A673 (cell line): ENCODE measurements around the gene PDAP1. TPM values are rescaled to one million over a fixed set of nuclear protein-coding genes. Genes with fewer than 3 reads are reported as not detected.
A peak's percentile ranks its signal among the peaks of the same experiment; 100 is the strongest.
"Not testable (repeated sequence)": the region's sequence is repeated elsewhere in the genome, so short reads cannot be mapped to it uniquely, and the experiment has no call there.

Experiments
- BruUV-seq: library from RNA; stranded (reverse); fragments of 400-500 nt; replicated peaks from 2 replicates; lab custom pipeline; 2021; lab: Mats Ljungman, UMichigan
- CTCF ChIA-PET: fragments of 300-600 bp; sonication (Branson Sonifier 250); formaldehyde crosslinking; loops from one replicate; lab custom pipeline; 2022; ENCODE audit warnings: antibody characterized with exemption; lab: Charles Lee
- POLR2A ChIA-PET: fragments of 300-600 bp; sonication (Branson Sonifier 250); formaldehyde crosslinking; loops from one replicate; lab custom pipeline; 2022; ENCODE audit warnings: antibody characterized with exemption; ENCODE audit not compliant: low non-redundant PET; lab: Charles Lee
- DNase-seq: peaks from one replicate; pipeline ENCODE4 v3.0.0-alpha.2; 2015; ENCODE audit warnings: low spot score
- H3K27ac ChIP-seq: fragments of 200-600 bp; sonication (generic); 2 replicates; pipeline ENCODE4 v1.5.1; 2016; ENCODE audit warnings: mixed run types, low read depth, mild to moderate bottlenecking, mixed read lengths, antibody characterized with exemption, low read length; ENCODE audit not compliant: poor library complexity, severe bottlenecking
- H3K27me3 ChIP-seq: fragments of 200-600 bp; sonication (generic); replicated peaks from 2 replicates; pipeline ENCODE4 v1.6.1; 2017; ENCODE audit warnings: mixed run types, low read depth, mild to moderate bottlenecking, mixed read lengths, antibody characterized with exemption, low read length; ENCODE audit not compliant: insufficient read depth, poor library complexity
- H3K36me3 ChIP-seq: fragments of 200-600 bp; sonication (generic); 2 replicates; pipeline ENCODE4 v1.6.1; 2016; ENCODE audit warnings: mixed run types, mild to moderate bottlenecking, mixed read lengths, antibody characterized with exemption, low read length; ENCODE audit not compliant: insufficient read depth, poor library complexity, severe bottlenecking
- H3K4me1 ChIP-seq: fragments of 200-600 bp; sonication (generic); 2 replicates; pipeline ENCODE4 v1.6.1; 2017; ENCODE audit warnings: mixed run types, mild to moderate bottlenecking, mixed read lengths, antibody characterized with exemption, low read length; ENCODE audit not compliant: insufficient read depth, poor library complexity, severe bottlenecking
- H3K4me3 ChIP-seq: fragments of 200-600 bp; sonication (generic); 2 replicates; pipeline ENCODE4 v1.5.1; 2016; ENCODE audit warnings: low read depth, mixed run types, mild to moderate bottlenecking, mixed read lengths, low read length; ENCODE audit not compliant: poor library complexity, severe bottlenecking
- H3K9me3 ChIP-seq: fragments of 200-600 bp; sonication (generic); 2 replicates; pipeline ENCODE4 v1.6.1; 2016; ENCODE audit warnings: mixed run types, low read depth, mild to moderate bottlenecking, mixed read lengths, antibody characterized with exemption, low read length; ENCODE audit not compliant: poor library complexity, severe bottlenecking
- CTCF ChIP-seq: fragments of 300-800, 200-600 bp; sonication (generic); conservative IDR thresholded peaks from 2 replicates; pipeline ENCODE4 v1.5.1; 2017; ENCODE audit warnings: low read depth, mild to moderate bottlenecking, antibody characterized with exemption, low read length, moderate library complexity, mixed read lengths
- EZH2 ChIP-seq: fragments of 200-600 bp; sonication (generic); IDR thresholded peaks from 2 replicates; pipeline ENCODE4 v1.6.1; 2017; ENCODE audit warnings: borderline replicate concordance, low read depth, mild to moderate bottlenecking, mixed read lengths, antibody characterized with exemption, low read length; ENCODE audit not compliant: poor library complexity, severe bottlenecking
- intact Hi-C: fragments of 100-400 bp; cut with micrococcal nuclease; formaldehyde crosslinking; loops from one replicate; pipeline ENCODE4 v1.10.0; 2022; ENCODE audit not compliant: unreplicated experiment
- total RNA-seq: library from RNA; stranded (reverse); gene quantifications from 2 replicates; pipeline ENCODE4 v1.2.3, GENCODE V29; 2021

The PDAP1 gene
- total RNA-seq, 1 experiment from 2014 or later, result 164 TPM

- CTCF ChIA-PET, result interaction anchor here (0.5 to 0.7 kb wide), 2 partner anchors 108 to 113 kb away, joined by 3 to 8 read pairs; no protein-coding TSS in a partner anchor
- H3K27ac ChIP-seq, DNase-seq, intact Hi-C loops, POLR2A ChIA-PET, H3K27me3 ChIP-seq, H3K4me1 ChIP-seq, H3K4me3 ChIP-seq, BruUV-seq, H3K9me3 ChIP-seq, H3K36me3 ChIP-seq: not testable (repeated sequence)
- TF ChIP-seq CTCF, result 0 out of 2 replicates have a peak, but pooled peaks have one; percentile 5
Observed at GRCh38 chr7:99387239-99387635, 21.2 kb downstream of the PDAP1 start.

GRCh38 chr7:99386584-99387238 is 21.7 kb downstream of the PDAP1 start:
- H3K27ac ChIP-seq, result no peak overlapping the region
- no peak overlapping the region for H3K4me3 ChIP-seq
- peak; percentile 45 for TF ChIP-seq CTCF
- TF ChIP-seq EZH2, result no peak
- POLR2A ChIA-PET, result no interaction called here
- peak; percentile 67 for DNase-seq
- BruUV-seq, result no TSS peak
- intact Hi-C loops, result no loop called here
- CTCF ChIA-PET, result interaction anchor here (0.5 to 0.7 kb wide), 2 partner anchors 109 to 112 kb away, joined by 3 to 8 read pairs; no protein-coding TSS in a partner anchor
- H3K36me3 ChIP-seq, result peaks cover 5% of the 10 kb centered on the region
- no peaks in the 10 kb centered on the region for H3K4me1 ChIP-seq
- no peaks in the 10 kb centered on the region for H3K9me3 ChIP-seq
- H3K27me3 ChIP-seq, result no peaks in the 10 kb centered on the region

- H3K4me1 ChIP-seq, result peaks cover 4% of the 10 kb centered on the region
- ChIA-PET CTCF (no interaction called here), POLR2A (no interaction called here)
- no peak overlapping the region for H3K27ac ChIP-seq
- intact Hi-C loops, result no loop called here
- no peak for TF ChIP-seq CTCF
- DNase-seq, result no peak
- no TSS peak for BruUV-seq
- H3K4me3 ChIP-seq, result no peak overlapping the region
- H3K9me3 ChIP-seq, result no peaks in the 10 kb centered on the region
- no peaks in the 10 kb centered on the region for H3K27me3 ChIP-seq
- no peaks in the 10 kb centered on the region for H3K36me3 ChIP-seq
Observed at GRCh38 chr7:99385564-99385963, 22.8 kb downstream of the PDAP1 start.
